GM18517 (cell line): ENCODE results near the gene NAA10.
"Not testable (repeated sequence)": the region's sequence is repeated elsewhere in the genome, so short reads cannot be mapped to it uniquely, and the experiment has no call there.

Experiments
- ATAC-seq: cut with Tn5 transposase; IDR thresholded peaks from one replicate; pipeline ENCODE4 v1.9.1; 2021; ENCODE audit warnings: mild to moderate bottlenecking, moderate library complexity; ENCODE audit not compliant: unreplicated experiment

NAA10 gene

GRCh38 chrX:153934762-153935325, at the start of gene NAA10:
TSS of gene NAA10 (minus strand) at chrX:153935037. CDS start at chrX:153934904, 133 bp downstream.
- ATAC-seq = peak; percentile 83

GRCh38 chrX:153983321-153983801, 48.5 kb upstream of the NAA10 start:
- ATAC-seq = no peak

- ATAC-seq = no peak
Measured at GRCh38 chrX:153981771-153982533, 47.1 kb upstream of the NAA10 start.

GRCh38 chrX:153981231-153981630, 46.4 kb upstream of the NAA10 start:
- ATAC-seq = no peak

- ATAC-seq = not testable (repeated sequence)
Measured at GRCh38 chrX:153980394-153980793, 45.6 kb upstream of the NAA10 start.

GRCh38 chrX:153974726-153975286, 40.0 kb upstream of the NAA10 start:
- no peak for ATAC-seq

- ATAC-seq = no peak
Measured at GRCh38 chrX:153974003-153974725, 39.3 kb upstream of the NAA10 start.

GRCh38 chrX:153973127-153974002, 38.5 kb upstream of the NAA10 start:
- no peak for ATAC-seq

GRCh38 chrX:153972368-153973126, 37.7 kb upstream of the NAA10 start, which contains the start of gene TMEM187:
TSS of gene TMEM187 (plus strand) at chrX:153972754. CDS start at chrX:153982063, 9,309 bp downstream.
- ATAC-seq = peak; percentile 47

- peak; percentile 53 for ATAC-seq
Measured at GRCh38 chrX:153971450-153972367, 36.9 kb upstream of the NAA10 start, which contains the start of gene HCFC1. TSS of gene HCFC1 (minus strand) at chrX:153971818. CDS start at chrX:153970840, 978 bp downstream.

- peak; percentile 40 for ATAC-seq
Measured at GRCh38 chrX:153971124-153971449, 36.2 kb upstream of the NAA10 start.

- peak; percentile 8 for ATAC-seq
Measured at GRCh38 chrX:153970357-153971123, 35.7 kb upstream of the NAA10 start.

- ATAC-seq = no peak
Measured at GRCh38 chrX:153969904-153970356, 35.1 kb upstream of the NAA10 start.

- no peak for ATAC-seq
Measured at GRCh38 chrX:153969125-153969903, 34.5 kb upstream of the NAA10 start.

- no peak for ATAC-seq
Measured at GRCh38 chrX:153968754-153969124, 33.9 kb upstream of the NAA10 start.

- ATAC-seq = no peak
Measured at GRCh38 chrX:153968255-153968654, 33.4 kb upstream of the NAA10 start.
